Measurements from ENCODE around the gene PCDHGA1. TPM values are rescaled to one million over a fixed set of nuclear protein-coding genes. Genes with fewer than 3 reads are reported as not detected.

PCDHGA1 gene
- total and polyA plus RNA-seq, 2 of the 4 experiments (the other 2 are of a cell fraction): 0.90 to 0.92 TPM

DNA sequence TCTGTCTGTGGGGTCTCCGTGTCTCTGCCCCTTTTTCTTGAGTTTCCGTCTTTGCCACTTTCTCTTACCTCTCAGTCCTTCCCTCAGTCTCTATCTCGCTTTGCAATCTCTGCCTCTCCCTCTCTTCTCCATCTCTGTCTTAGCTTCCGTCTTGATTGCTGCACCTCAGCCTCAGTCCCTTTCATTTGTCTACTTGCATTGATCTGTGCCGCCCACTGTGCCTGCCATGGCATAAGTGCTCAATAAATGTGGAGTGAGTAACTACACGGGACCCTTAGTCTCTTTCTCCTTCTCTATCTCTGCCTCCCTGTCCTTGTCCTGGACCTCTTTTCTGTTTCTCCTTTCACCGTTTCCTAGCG lies 165.1 kb downstream of the PCDHGA1 start:
- H3K79me1 ChIP-seq (ENCODE audit: low read depth in 1 of 2, low read length in 2 of 2): peaks cover 10 to 35% of the 10 kb centered on the region in 2 experiments
- H3K9me1 ChIP-seq (ENCODE audit: insufficient read depth, low read length): peaks cover 9% of the 10 kb centered on the region; the same call in 1 of the 2 replicates
- no peak for DNase-seq
- peaks cover 21% of the 10 kb centered on the region for H3K4me1 ChIP-seq (ENCODE audit: control insufficient read depth, insufficient read depth, low read length)
- H2BK5ac ChIP-seq (ENCODE audit: low read depth, low read length, poor library complexity, severe bottlenecking): no peak overlapping the region
- H2AFZ ChIP-seq (replicated peaks; ENCODE audit: low read length, poor library complexity): no peak overlapping the region
- dilution Hi-C loops (cut with HindIII; ENCODE audit: low sequenced_read_pairs, unreplicated experiment): no loop called here
- H2BK120ac ChIP-seq (ENCODE audit: low read depth, low read length): no peak overlapping the region
- H3K27ac ChIP-seq (ENCODE audit: insufficient read depth, low read length): no peak overlapping the region
- H3K4me2 ChIP-seq (ENCODE audit: low read depth, low read length): no peak overlapping the region
- no peaks in the 10 kb centered on the region for H3K27me3 ChIP-seq (ENCODE audit: control insufficient read depth, insufficient read depth, low read length)
- H3K18ac ChIP-seq (ENCODE audit: low read depth, low read length): no peak overlapping the region
- H4K91ac ChIP-seq (ENCODE audit: insufficient read depth, low read depth, low read length): no peak overlapping the region
- intact Hi-C loops (cut with micrococcal nuclease): no loop called here
- peaks cover 34% of the 10 kb centered on the region for H3K36me3 ChIP-seq (ENCODE audit: control insufficient read depth, insufficient read depth, low read length)
- H3K14ac ChIP-seq (replicated peaks; ENCODE audit: low read depth, low read length): no peak overlapping the region
- no peak for ATAC-seq (ENCODE audit: low read depth)
- H2AK5ac ChIP-seq (ENCODE audit: low read depth, low read length): 0 out of 2 replicates have a peak overlapping the region, but pooled peaks have one; percentile 51
- 90% methylated on average over 4 of the region's 8 CpGs; no CpG with 5 or more reads in 1 of the 2 experiments for WGBS, 2 experiments (ENCODE audit: extremely low coverage in 2 of 2, insufficient read length in 1 of 2)
- CTCF ChIA-PET: no interaction called here
- H3K4ac ChIP-seq (ENCODE audit: low read depth, low read length): no peak overlapping the region
- H3K4me3 ChIP-seq (ENCODE audit: insufficient read depth, low read depth, low read length): no peak overlapping the region
- H2AK9ac ChIP-seq (replicated peaks; ENCODE audit: low read depth, low read length, poor library complexity): no peak overlapping the region
- POLR2A ChIA-PET (ENCODE audit: unreplicated experiment): no interaction called here
- no peak overlapping the region for H4K5ac ChIP-seq (ENCODE audit: low read depth, low read length)
- in situ Hi-C loops (cut with MboI; ENCODE audit: low sequenced_read_pairs): no loop called here
- peaks cover 13% of the 10 kb centered on the region; the same call in 1 of the 2 replicates for H4K20me1 ChIP-seq (ENCODE audit: insufficient read depth, low read length)
- TF ChIP-seq BHLHE40 (IDR thresholded peaks at IDR 0.05; ENCODE audit: low read depth, low read length) (no peak), MXI1 (IDR thresholded peaks at IDR 0.05; ENCODE audit: borderline replicate concordance, low read depth, low read length) (no peak), CHD1 (IDR thresholded peaks at IDR 0.05; ENCODE audit: low read depth, low read length) (no peak), SMC3 (IDR thresholded peaks at IDR 0.05; ENCODE audit: low read depth, low read length) (no peak), MAFK (IDR thresholded peaks at IDR 0.05; ENCODE audit: low read depth, low read length) (no peak), FOS (IDR thresholded peaks at IDR 0.05; ENCODE audit: low read depth, low read length) (no peak), RCOR1 (IDR thresholded peaks at IDR 0.05; ENCODE audit: insufficient replicate concordance, low read length) (no peak), POLR2A (IDR thresholded peaks at IDR 0.05; ENCODE audit: low read depth, low read length) (no peak), RAD21 (IDR thresholded peaks at IDR 0.05; ENCODE audit: low read length) (no peak), CEBPB (IDR thresholded peaks at IDR 0.05; ENCODE audit: low read depth, low read length) (no peak)
- TF ChIP-seq, protein P1, sequence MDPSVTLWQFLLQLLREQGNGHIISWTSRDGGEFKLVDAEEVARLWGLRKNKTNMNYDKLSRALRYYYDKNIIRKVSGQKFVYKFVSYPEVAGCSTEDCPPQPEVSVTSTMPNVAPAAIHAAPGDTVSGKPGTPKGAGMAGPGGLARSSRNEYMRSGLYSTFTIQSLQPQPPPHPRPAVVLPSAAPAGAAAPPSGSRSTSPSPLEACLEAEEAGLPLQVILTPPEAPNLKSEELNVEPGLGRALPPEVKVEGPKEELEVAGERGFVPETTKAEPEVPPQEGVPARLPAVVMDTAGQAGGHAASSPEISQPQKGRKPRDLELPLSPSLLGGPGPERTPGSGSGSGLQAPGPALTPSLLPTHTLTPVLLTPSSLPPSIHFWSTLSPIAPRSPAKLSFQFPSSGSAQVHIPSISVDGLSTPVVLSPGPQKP (IDR thresholded peaks at IDR 0.05; ENCODE audit: borderline replicate concordance, low read depth, low read length): no peak
- TF ChIP-seq, protein P2, sequence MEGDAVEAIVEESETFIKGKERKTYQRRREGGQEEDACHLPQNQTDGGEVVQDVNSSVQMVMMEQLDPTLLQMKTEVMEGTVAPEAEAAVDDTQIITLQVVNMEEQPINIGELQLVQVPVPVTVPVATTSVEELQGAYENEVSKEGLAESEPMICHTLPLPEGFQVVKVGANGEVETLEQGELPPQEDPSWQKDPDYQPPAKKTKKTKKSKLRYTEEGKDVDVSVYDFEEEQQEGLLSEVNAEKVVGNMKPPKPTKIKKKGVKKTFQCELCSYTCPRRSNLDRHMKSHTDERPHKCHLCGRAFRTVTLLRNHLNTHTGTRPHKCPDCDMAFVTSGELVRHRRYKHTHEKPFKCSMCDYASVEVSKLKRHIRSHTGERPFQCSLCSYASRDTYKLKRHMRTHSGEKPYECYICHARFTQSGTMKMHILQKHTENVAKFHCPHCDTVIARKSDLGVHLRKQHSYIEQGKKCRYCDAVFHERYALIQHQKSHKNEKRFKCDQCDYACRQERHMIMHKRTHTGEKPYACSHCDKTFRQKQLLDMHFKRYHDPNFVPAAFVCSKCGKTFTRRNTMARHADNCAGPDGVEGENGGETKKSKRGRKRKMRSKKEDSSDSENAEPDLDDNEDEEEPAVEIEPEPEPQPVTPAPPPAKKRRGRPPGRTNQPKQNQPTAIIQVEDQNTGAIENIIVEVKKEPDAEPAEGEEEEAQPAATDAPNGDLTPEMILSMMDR (conservative IDR thresholded peaks at IDR 0.05; ENCODE audit: low read depth, low read length): no peak
- H3K9ac ChIP-seq (ENCODE audit: low read depth, low read length): no peak overlapping the region
- no peaks in the 10 kb centered on the region for H3K9me3 ChIP-seq (ENCODE audit: control insufficient read depth, insufficient read depth, low read length)
- H4K8ac ChIP-seq (ENCODE audit: low read depth in 2 of 2, low read length in 2 of 2): no peak overlapping the region
- no TSS peak for BruUV-seq (replicated peaks)
- peak overlapping the region; percentile 43; the same call in 1 of the 2 replicates for H3K23ac ChIP-seq (ENCODE audit: low read depth, low read length)
- no peak overlapping the region for H3K56ac ChIP-seq (ENCODE audit: extremely low read depth, insufficient read depth, low read length)
- H2BK15ac ChIP-seq (ENCODE audit: low read depth, low read length): no peak overlapping the region
- H2BK20ac ChIP-seq (ENCODE audit: low read depth, low read length): no peak overlapping the region
